Breast epithelium (tissue), 4 donors: ENCODE measurements around the gene PCGF2. TPM values are rescaled to one million over a fixed set of nuclear protein-coding genes. Genes with fewer than 3 reads are reported as not detected.

Experiments
- DNase-seq, 2 donors: peaks; one replicate each; pipeline ENCODE4 v3.0.0-alpha.2; 2019; ENCODE audit warnings: low spot score in 2 of 2
- H3K27ac ChIP-seq, 2 donors: fragments of 200-600 bp; sonication (generic) in 1 of 2; one replicate each; pipeline ENCODE4 v1.5.1; 2016 to 2019; ENCODE audit warnings: mild to moderate bottlenecking in 1 of 2
- H3K27me3 ChIP-seq, 2 donors: fragments of 200-600 bp; sonication (generic) in 1 of 2; one replicate each; pipeline versions ENCODE4 v1.5.1 to v1.6.0; 2017 to 2019; ENCODE audit warnings: control low read depth in 1 of 2, mild to moderate bottlenecking in 1 of 2
- H3K36me3 ChIP-seq: fragments of 200-600 bp; one replicate; pipeline ENCODE4 v1.5.1; 2019
- H3K4me1 ChIP-seq, 2 donors: fragments of 200-600 bp; sonication (generic); one replicate each; pipeline ENCODE4 v1.5.1; 2016 to 2019; ENCODE audit warnings: control low read depth in 1 of 2
- H3K4me3 ChIP-seq, 3 donors: fragments of 200-600 bp; sonication (generic); 1 replicate in 2 of 3; 2 replicates in 1 of 3; pipeline ENCODE4 v1.5.1; 2016 to 2019; ENCODE audit warnings: mild to moderate bottlenecking in 3 of 3, moderate library complexity in 2 of 3
- H3K9me3 ChIP-seq, 2 donors: fragments of 200-600 bp; sonication (generic) in 1 of 2; one replicate each; pipeline ENCODE4 v1.5.1; 2016 to 2019; ENCODE audit warnings: control low read depth in 1 of 2
- CTCF ChIP-seq, 3 donors: fragments of 450-650 bp; IDR thresholded peaks; one replicate each; pipeline ENCODE4 v1.5.1; 2016 to 2017; ENCODE audit warnings: antibody characterized with exemption in 3 of 3, mild to moderate bottlenecking in 3 of 3, moderate library complexity in 3 of 3
- POLR2A ChIP-seq: fragments of 450-650 bp; IDR thresholded peaks from one replicate; pipeline ENCODE4 v1.6.1; 2016; ENCODE audit warnings: antibody characterized with exemption, mild to moderate bottlenecking, moderate library complexity
- POLR2AphosphoS5 ChIP-seq, 3 donors: sonication (generic); formaldehyde crosslinking; IDR thresholded peaks; one replicate each; pipeline ENCODE4 v1.6.1; 2017; ENCODE audit warnings: antibody characterized with exemption in 3 of 3
- intact Hi-C: fragments of 100-400 bp; cut with DNase I; formaldehyde crosslinking; loops from one replicate; pipeline ENCODE4 v1.15.1; 2023; ENCODE audit warnings: low total_unique reads
- total RNA-seq, 3 donors: library from RNA; depleted of rRNA; stranded (reverse); fragments of >200 nt; gene quantifications; one replicate each; pipeline ENCODE4 v1.1.0, GENCODE V29; 2016

PCGF2 gene
- total RNA-seq, 3 donors from 2014 or later, result 6.4 to 9.5 (median 9.3) TPM

- Histone ChIP-seq H3K36me3 (no peaks in the 10 kb centered on the region), H3K27me3 (no peaks in the 10 kb centered on the region), H3K27ac (peak overlapping the region; percentile 80 to 88), H3K9me3 (no peaks in the 10 kb centered on the region), H3K4me3 (peak overlapping the region in 1 of 3 donors; percentile 76), H3K4me1 (peaks cover 2 to 24% of the 10 kb centered on the region in 2 donors)
- TF ChIP-seq POLR2A (no peak), POLR2AphosphoS5 (IDR thresholded peaks at IDR 0.05) (no peak), CTCF (IDR thresholded peaks at IDR 0.05) (no peak)
- intact Hi-C loops, result no loop called here
- no peak for DNase-seq
Measured at GRCh38 chr17:38731526-38732294, 16.4 kb downstream of the PCGF2 start.

GRCh38 chr17:38730526-38731379, 17.4 kb downstream of the PCGF2 start:
- Histone ChIP-seq H3K27me3 (no peaks in the 10 kb centered on the region), H3K27ac (peak overlapping the region; percentile 80 to 88), H3K4me1 (peaks cover 2 to 24% of the 10 kb centered on the region in 2 donors), H3K4me3 (peak overlapping the region; percentile 73 to 76 (median 75)), H3K9me3 (no peaks in the 10 kb centered on the region), H3K36me3 (no peaks in the 10 kb centered on the region)
- TF ChIP-seq CTCF (IDR thresholded peaks at IDR 0.05) (no peak), POLR2AphosphoS5 (IDR thresholded peaks at IDR 0.05) (peak in 1 of 3 donors; percentile 30)
- intact Hi-C loops, result no loop called here
- DNase-seq, result peak in 1 of 2 donors; percentile 80

GRCh38 chr17:38729886-38730525, 18.1 kb downstream of the PCGF2 start, which contains the start of gene CISD3:
Gene CISD3, plus strand, starts transcription at chr17:38730341. Its CDS starts 18 bp downstream, at chr17:38730359.
- DNase-seq, result peak; percentile 62 to 73
- Histone ChIP-seq H3K36me3 (peaks cover 3% of the 10 kb centered on the region), H3K4me3 (peak within 1 kb of the TSS; percentile 73 to 76 (median 75)), H3K9me3 (no peaks in the 10 kb centered on the region), H3K27me3 (no peaks in the 10 kb centered on the region), H3K4me1 (peaks cover 2 to 24% of the 10 kb centered on the region in 2 donors), H3K27ac (peak within 1 kb of the TSS; percentile 80 to 88)
- peak in 2 of 3 donors; percentile 20 to 38 for TF ChIP-seq POLR2AphosphoS5 (IDR thresholded peaks at IDR 0.05)
- TF ChIP-seq POLR2A, result no peak
- TF ChIP-seq CTCF (IDR thresholded peaks at IDR 0.05), result peak in 2 of 3 donors; percentile 29 to 97
- intact Hi-C loops, result no loop called here

GRCh38 chr17:38729368-38729885, 18.7 kb downstream of the PCGF2 start:
- peak overlapping the region; percentile 73 to 76 (median 75) for H3K4me3 ChIP-seq
- H3K27ac ChIP-seq, result peak overlapping the region; percentile 80 to 88
- intact Hi-C loops, result no loop called here
- TF ChIP-seq POLR2AphosphoS5 (IDR thresholded peaks at IDR 0.05) (no peak), CTCF (IDR thresholded peaks at IDR 0.05) (no peak), POLR2A (no peak)
- peaks cover 2 to 24% of the 10 kb centered on the region in 2 donors for H3K4me1 ChIP-seq
- H3K27me3 ChIP-seq, result no peaks in the 10 kb centered on the region
- H3K9me3 ChIP-seq, result no peaks in the 10 kb centered on the region
- DNase-seq, result no peak
- peaks cover 3% of the 10 kb centered on the region for H3K36me3 ChIP-seq
